Vagina (tissue), 2 donors: ENCODE results near the gene MROH9.

Source experiments
- CTCF ChIP-seq, 3 experiments: fragments of 450-650 bp in 2 of 3; fragments of 200-600 bp in 1 of 3; sonication (generic) in 1 of 3; IDR thresholded peaks; one replicate each; pipeline ENCODE4 v1.5.1; 2017 to 2019; ENCODE audit warnings: antibody characterized with exemption in 3 of 3, mild to moderate bottlenecking in 2 of 3, moderate library complexity in 2 of 3
- POLR2A ChIP-seq, 2 donors: fragments of 450-650 bp; IDR thresholded peaks; one replicate each; pipeline ENCODE4 v1.6.1; 2017; ENCODE audit warnings: antibody characterized with exemption in 2 of 2, mild to moderate bottlenecking in 2 of 2, moderate library complexity in 2 of 2

GRCh38 chr1:171107262-171107940 is 172.1 kb downstream of the MROH9 start:
- TF ChIP-seq CTCF (IDR thresholded peaks at IDR 0.05) = no peak
- TF ChIP-seq POLR2A (IDR thresholded peaks at IDR 0.05) = no peak
